WI38 (cell line): ENCODE data around the gene TCEAL6.
"Not testable (repeated sequence)": the region's sequence is repeated elsewhere in the genome, so short reads cannot be mapped to it uniquely, and the experiment has no call there.

ENCODE experiments used
- H3K4me3 ChIP-seq: 2 replicates; pipeline ENCODE4 v1.5.1; 2011; ENCODE audit warnings: low read depth, mild to moderate bottlenecking, control low read depth, low read length
- CTCF ChIP-seq: IDR thresholded peaks from 2 replicates; pipeline ENCODE4 v1.5.1; 2012; ENCODE audit warnings: low read depth, mild to moderate bottlenecking, control low read depth, low read length

TCEAL6 gene

GRCh38 chrX:102142274-102142673 lies at the start of gene TCEAL6:
TCEAL6 (minus strand) TSS chrX:102142481.
- H3K4me3 ChIP-seq: not testable (repeated sequence)

GRCh38 chrX:102185967-102186720 lies 43.9 kb upstream of the TCEAL6 start:
- H3K4me3 ChIP-seq: no peak overlapping the region
- no peak for TF ChIP-seq CTCF

- TF ChIP-seq CTCF: no peak
- no peak within 1 kb of the TSS for H3K4me3 ChIP-seq
Observed at GRCh38 chrX:102155806-102156179, 13.5 kb upstream of the TCEAL6 start, which contains the start of gene BEX5. BEX5 (minus strand) TSS chrX:102155977; CDS start chrX:102154265, 1,712 bp downstream.

- TF ChIP-seq CTCF: no peak
- H3K4me3 ChIP-seq: no peak overlapping the region
Observed at GRCh38 chrX:102154900-102155805, 12.9 kb upstream of the TCEAL6 start.

- no peak overlapping the region for H3K4me3 ChIP-seq
- no peak for TF ChIP-seq CTCF
Observed at GRCh38 chrX:102154218-102154860, 12.1 kb upstream of the TCEAL6 start.

- H3K4me3 ChIP-seq: not testable (repeated sequence)
Observed at GRCh38 chrX:102141631-102142030, 650 bp downstream of the TCEAL6 start.

GRCh38 chrX:102140876-102141275 lies 1.4 kb downstream of the TCEAL6 start:
- not testable (repeated sequence) for H3K4me3 ChIP-seq

- TF ChIP-seq CTCF: no peak
- H3K4me3 ChIP-seq: no peak overlapping the region
Observed at GRCh38 chrX:102138064-102138463, 4.2 kb downstream of the TCEAL6 start.
